Measurements from ENCODE around the gene CCDC146.
"Not testable (repeated sequence)": the region's sequence is repeated elsewhere in the genome, so short reads cannot be mapped to it uniquely, and the experiment has no call there.

The CCDC146 gene

DNA sequence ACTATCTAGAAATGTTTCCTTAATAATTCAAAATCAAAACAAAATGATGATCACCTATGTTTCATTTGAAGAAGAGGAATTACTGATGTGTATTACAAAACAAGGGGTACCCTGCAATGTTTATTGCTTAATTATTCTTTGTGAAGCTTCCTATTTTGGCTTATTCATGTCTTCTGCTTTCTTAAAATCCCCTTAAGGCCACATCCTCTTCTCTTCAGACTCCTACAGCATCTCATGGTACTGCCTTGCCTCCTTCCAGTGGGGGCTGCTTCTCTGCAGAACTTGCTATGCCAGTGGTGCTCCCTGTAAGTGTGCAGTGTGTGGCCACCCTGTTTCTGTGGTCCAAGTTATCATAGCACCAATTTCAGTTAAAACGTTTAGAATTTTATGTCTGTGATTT is 35.0 kb downstream of the CCDC146 start:
- H3K4me3 ChIP-seq (ENCODE audit: low read length) = no peak overlapping the region
- TF ChIP-seq CTCF (IDR thresholded peaks at IDR 0.05; ENCODE audit: insufficient read depth, low read depth, low read length, missing control alignments) = no peak
- no peak for DNase-seq (ENCODE audit: low read depth)

GRCh38 chr7:77171073-77171472 is 48.7 kb downstream of the CCDC146 start:
- H3K4me3 ChIP-seq (ENCODE audit: low read length); DNase-seq (ENCODE audit: low read depth): not testable (repeated sequence)

DNA sequence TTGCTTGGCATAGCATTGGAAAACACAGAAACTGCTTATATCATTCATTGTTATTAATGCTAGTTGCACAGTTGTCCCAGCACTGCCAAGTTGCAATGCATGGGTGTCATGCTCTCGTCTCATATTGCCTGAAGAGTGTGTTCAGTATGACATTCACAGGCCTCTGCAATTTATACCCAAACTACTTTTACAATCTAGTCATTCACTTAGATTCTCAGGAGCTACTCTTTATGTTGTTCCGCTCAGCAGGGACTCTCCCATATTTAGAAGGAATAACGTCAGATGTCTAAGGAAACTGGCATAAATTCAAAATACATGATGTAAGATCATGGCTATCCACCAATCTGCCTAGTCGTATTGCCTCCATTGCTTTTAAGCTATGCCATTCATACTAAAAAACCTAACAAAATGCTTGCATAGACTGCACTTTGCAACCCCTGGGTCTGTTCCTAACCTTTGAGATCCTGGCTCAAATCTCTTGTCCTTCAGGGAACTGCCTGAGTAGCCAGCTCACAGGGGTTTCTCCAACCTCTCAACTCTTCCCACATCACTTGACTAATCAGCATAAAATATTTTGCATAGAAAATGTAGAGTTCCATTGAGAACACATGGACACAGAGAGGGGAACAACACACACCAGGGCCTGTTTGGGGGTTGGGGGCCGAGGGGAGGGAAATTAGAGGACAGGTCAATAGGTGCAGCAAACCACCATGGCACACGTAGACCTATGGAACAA is 50.2 kb downstream of the CCDC146 start:
- not testable (repeated sequence) for DNase-seq (ENCODE audit: low read depth); H3K4me3 ChIP-seq (ENCODE audit: low read length)

DNA sequence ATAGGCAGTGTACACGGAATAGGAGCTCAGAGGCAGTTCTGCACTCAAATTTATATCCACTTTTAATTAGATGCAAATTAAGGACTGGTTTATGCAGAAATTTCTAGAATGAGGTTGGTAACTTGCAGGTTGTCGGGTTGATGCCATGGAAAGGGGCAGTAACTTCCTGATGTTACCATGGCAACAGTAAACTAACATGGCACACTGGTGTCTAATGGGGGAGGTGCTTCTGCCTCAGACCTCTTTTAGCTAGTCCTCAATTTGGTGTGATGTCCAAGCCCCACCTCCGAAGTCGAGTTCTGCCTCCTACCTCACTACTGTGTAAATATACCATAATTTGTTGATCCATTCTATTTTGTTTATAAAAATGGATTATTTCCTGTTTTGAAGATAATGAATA is 52.0 kb downstream of the CCDC146 start:
- not testable (repeated sequence) for DNase-seq (ENCODE audit: low read depth); H3K4me3 ChIP-seq (ENCODE audit: low read length)

DNA sequence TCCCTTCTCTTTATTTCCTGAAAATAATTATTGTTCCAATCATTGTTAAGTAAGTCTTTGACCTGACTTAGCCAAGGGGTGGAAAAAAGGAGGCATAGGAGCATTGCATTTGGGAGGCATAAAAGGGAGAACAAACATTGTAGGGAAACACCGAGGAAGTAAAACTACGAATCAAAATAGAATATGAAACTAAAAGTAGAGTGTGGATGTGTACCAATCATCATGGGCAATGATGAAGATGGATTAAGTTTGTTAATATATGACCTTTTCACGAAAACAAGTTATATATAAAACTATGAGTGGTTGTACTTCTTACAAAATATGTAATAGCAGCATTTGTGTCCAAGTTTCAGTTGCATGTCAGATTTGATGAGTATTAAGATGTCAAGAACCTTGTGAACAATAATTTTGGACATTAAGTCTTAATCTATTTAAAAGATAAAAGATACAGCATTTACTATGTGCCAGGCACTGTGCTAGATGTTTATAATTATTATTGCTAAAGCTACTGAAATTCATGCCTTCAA is 52.9 kb downstream of the CCDC146 start:
- not testable (repeated sequence) for H3K4me3 ChIP-seq (ENCODE audit: low read length); DNase-seq (ENCODE audit: low read depth)

- H3K4me3 ChIP-seq (ENCODE audit: low read length); DNase-seq (ENCODE audit: low read depth): not testable (repeated sequence)
Observed at GRCh38 chr7:77177321-77177904, 55.0 kb downstream of the CCDC146 start.

GRCh38 chr7:77178024-77178423 is 55.6 kb downstream of the CCDC146 start:
- not testable (repeated sequence) for DNase-seq (ENCODE audit: low read depth); H3K4me3 ChIP-seq (ENCODE audit: low read length)

DNA sequence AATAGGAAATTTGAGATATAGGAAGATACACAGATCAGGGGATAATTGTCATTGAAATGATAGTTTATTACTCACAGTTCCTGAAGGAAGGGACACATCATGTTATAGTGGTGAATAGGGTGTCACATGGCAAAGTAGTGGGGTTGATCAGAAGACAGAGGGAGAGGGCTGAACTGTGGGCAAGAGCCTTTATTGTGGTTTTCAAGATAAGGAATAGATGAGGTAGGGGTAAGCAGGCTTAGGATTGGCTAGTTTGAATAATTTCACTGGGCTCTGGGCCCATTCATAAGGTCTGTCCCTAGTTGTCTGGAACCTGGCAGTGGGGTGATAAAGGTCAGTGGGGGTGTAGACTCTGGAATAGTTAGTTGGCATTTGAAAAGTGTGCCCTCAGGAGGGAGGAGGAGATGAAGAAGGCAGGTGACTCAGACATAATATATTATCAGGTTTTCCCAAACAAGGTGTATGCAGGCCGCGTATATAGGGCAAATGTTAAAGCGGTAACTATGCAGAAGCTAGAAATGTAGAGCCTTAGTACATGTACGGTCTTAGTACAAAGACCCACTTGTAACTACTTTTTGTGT is 58.7 kb downstream of the CCDC146 start:
- no peak for DNase-seq (ENCODE audit: low read depth)
- no peak overlapping the region for H3K4me3 ChIP-seq (ENCODE audit: low read length)
- TF ChIP-seq CTCF (IDR thresholded peaks at IDR 0.05; ENCODE audit: insufficient read depth, low read depth, low read length, missing control alignments) = no peak

- H3K4me3 ChIP-seq (ENCODE audit: low read length) = no peak overlapping the region
- no peak for TF ChIP-seq CTCF (IDR thresholded peaks at IDR 0.05; ENCODE audit: insufficient read depth, low read depth, low read length, missing control alignments)
- no peak for DNase-seq (ENCODE audit: low read depth)
Observed at GRCh38 chr7:77181734-77182133, 59.3 kb downstream of the CCDC146 start.

GRCh38 chr7:77182261-77182660 is 59.8 kb downstream of the CCDC146 start:
- no peak overlapping the region for H3K4me3 ChIP-seq (ENCODE audit: low read length)
- TF ChIP-seq CTCF (IDR thresholded peaks at IDR 0.05; ENCODE audit: insufficient read depth, low read depth, low read length, missing control alignments) = no peak
- DNase-seq (ENCODE audit: low read depth) = no peak

All from epithelial cell of esophagus (primary cell).